ENCODE data around the gene CAMK2D. TPM values are rescaled to one million over a fixed set of nuclear protein-coding genes. Genes with fewer than 3 reads are reported as not detected.

Gene CAMK2D
- total RNA-seq, 1 experiment from 2014 or later: 32.1 TPM

DNA sequence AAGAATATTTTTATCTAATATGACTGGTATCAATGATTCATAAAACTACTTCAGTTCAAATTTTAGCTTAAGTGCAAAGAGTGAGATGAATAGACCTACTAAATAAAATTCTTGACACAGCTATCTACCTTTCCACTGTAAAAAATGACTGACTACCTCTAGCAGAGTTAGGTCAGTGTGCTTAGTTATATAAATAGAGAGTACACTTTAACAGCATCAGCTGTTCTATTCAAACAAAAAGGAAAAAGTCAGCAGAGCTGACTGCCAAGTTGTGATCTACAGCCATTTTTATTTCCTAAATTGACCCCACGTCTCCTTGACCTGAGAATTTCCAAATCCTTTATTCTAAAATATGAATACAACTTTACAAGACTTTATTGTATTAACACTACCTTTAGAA is 262.4 kb downstream of the CAMK2D start:
- intact Hi-C loops (cut with micrococcal nuclease): no loop called here

DNA sequence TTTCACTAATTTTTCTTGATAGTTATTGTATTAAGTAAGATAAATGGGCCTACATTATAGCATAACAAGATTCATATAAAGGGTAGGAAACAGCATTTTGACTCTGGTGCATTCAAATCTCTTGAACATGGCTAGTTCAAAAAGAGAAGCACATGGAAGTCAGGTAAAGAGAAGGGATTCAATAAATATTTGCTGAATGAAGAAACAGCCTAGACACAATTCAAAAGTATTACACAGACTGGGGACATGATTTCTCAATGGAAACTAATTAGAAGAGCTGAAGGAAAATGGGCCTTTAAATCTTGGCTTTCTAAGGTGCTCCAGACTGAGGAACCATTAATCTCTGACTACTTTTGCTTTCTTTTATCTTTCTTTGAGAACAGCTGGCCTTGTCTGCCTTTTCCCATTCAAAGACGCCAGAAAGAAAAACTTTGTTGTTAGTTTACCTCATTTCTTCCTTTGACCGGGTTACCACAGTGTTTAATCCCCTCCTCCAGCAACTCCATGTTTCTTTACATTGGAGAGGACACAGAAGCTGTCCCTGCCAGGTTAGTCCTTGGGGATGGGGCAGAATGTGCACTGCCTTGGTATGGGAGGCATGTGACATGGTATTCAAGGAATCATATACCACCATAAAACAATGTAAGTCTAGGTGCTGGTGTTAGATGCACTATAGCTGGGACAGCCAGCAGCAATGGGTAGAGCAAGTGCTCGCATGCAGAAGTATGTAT is 264.2 kb downstream of the CAMK2D start:
- intact Hi-C loops (cut with micrococcal nuclease): no loop called here

More for the DNA sequence above, 262.4 kb downstream of the CAMK2D start:
- H3K27me3 Mint-ChIP-seq (ENCODE audit: insufficient read depth, unreplicated experiment): no peaks in the 10 kb centered on the region
- DNase-seq (ENCODE audit: unreplicated experiment): no peak
- no peak overlapping the region for H3K27ac Mint-ChIP-seq (ENCODE audit: low read depth, unreplicated experiment)
- ChIA-PET POLR2A (interaction anchor here (1.0 to 2.0 kb wide), 2 partner anchors 31 to 262 kb away, joined by 3 to 9 read pairs; no protein-coding TSS in a partner anchor), CTCF (interaction anchor here (0.6 kb wide), 1 partner anchor 64 kb away, joined by 3 read pairs; no protein-coding TSS in a partner anchor)
- H3K4me1 Mint-ChIP-seq (ENCODE audit: insufficient read depth, unreplicated experiment): peaks cover 15% of the 10 kb centered on the region
- TF ChIP-seq, protein P1, sequence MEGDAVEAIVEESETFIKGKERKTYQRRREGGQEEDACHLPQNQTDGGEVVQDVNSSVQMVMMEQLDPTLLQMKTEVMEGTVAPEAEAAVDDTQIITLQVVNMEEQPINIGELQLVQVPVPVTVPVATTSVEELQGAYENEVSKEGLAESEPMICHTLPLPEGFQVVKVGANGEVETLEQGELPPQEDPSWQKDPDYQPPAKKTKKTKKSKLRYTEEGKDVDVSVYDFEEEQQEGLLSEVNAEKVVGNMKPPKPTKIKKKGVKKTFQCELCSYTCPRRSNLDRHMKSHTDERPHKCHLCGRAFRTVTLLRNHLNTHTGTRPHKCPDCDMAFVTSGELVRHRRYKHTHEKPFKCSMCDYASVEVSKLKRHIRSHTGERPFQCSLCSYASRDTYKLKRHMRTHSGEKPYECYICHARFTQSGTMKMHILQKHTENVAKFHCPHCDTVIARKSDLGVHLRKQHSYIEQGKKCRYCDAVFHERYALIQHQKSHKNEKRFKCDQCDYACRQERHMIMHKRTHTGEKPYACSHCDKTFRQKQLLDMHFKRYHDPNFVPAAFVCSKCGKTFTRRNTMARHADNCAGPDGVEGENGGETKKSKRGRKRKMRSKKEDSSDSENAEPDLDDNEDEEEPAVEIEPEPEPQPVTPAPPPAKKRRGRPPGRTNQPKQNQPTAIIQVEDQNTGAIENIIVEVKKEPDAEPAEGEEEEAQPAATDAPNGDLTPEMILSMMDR (IDR thresholded peaks at IDR 0.05; ENCODE audit: unreplicated experiment): no peak
- no peaks in the 10 kb centered on the region for H3K9me3 Mint-ChIP-seq (ENCODE audit: unreplicated experiment)
- H3K4me3 Mint-ChIP-seq (ENCODE audit: unreplicated experiment): no peak overlapping the region
- H3K36me3 Mint-ChIP-seq (ENCODE audit: insufficient read depth, unreplicated experiment): peaks cover 41% of the 10 kb centered on the region
- BruUV-seq (replicated peaks): no TSS peak

DNA sequence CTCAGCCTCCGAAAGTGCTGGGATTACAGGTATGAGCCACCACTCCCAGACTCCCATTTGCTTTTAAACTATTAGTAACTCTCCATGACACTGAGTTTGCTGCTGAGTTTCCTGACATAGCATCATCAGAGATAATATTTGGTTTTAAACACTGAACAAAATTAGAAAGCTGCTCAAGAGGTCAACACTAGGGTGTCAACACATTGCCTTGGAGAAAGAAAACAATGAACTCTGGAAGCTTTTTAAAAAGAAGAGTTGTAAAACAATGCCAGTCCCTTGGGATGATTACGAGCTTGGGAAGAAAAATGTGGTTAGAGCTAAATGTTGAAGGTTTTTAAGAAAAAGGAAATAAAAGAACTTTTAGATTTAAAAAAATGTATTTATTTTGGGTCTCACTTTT is 264.8 kb downstream of the CAMK2D start:
- Mint-ChIP-seq H3K9me3 (ENCODE audit: unreplicated experiment) (no peaks in the 10 kb centered on the region), H3K4me3 (ENCODE audit: unreplicated experiment) (no peak overlapping the region), H3K4me1 (ENCODE audit: insufficient read depth, unreplicated experiment) (peaks cover 6% of the 10 kb centered on the region), H3K27ac (ENCODE audit: low read depth, unreplicated experiment) (no peak overlapping the region), H3K36me3 (ENCODE audit: insufficient read depth, unreplicated experiment) (peaks cover 40% of the 10 kb centered on the region), H3K27me3 (ENCODE audit: insufficient read depth, unreplicated experiment) (no peaks in the 10 kb centered on the region)
- no peak for DNase-seq (ENCODE audit: unreplicated experiment)
- ChIA-PET CTCF (interaction anchor here (0.7 to 1.2 kb wide), 3 partner anchors 51 to 279 kb away, joined by 5 to 6 read pairs (median 5); no protein-coding TSS in a partner anchor), POLR2A (interaction anchor here (0.6 to 1.6 kb wide), 2 partner anchors 28 to 460 kb away, joined by 3 to 4 read pairs; no protein-coding TSS in a partner anchor)
- no TSS peak for BruUV-seq (replicated peaks)
- intact Hi-C loops (cut with micrococcal nuclease): no loop called here
- TF ChIP-seq, protein P1 (IDR thresholded peaks at IDR 0.05; ENCODE audit: unreplicated experiment): no peak

More for the DNA sequence above, 264.2 kb downstream of the CAMK2D start:
- no peak overlapping the region for H3K4me3 Mint-ChIP-seq (ENCODE audit: unreplicated experiment)
- peaks cover 8% of the 10 kb centered on the region for H3K4me1 Mint-ChIP-seq (ENCODE audit: insufficient read depth, unreplicated experiment)
- peaks cover 45% of the 10 kb centered on the region for H3K36me3 Mint-ChIP-seq (ENCODE audit: insufficient read depth, unreplicated experiment)
- H3K27me3 Mint-ChIP-seq (ENCODE audit: insufficient read depth, unreplicated experiment): no peaks in the 10 kb centered on the region
- POLR2A ChIA-PET: interaction anchor here (0.6 to 1.6 kb wide), 2 partner anchors 29 to 459 kb away, joined by 3 to 4 read pairs; no protein-coding TSS in a partner anchor
- TF ChIP-seq, protein P1 (IDR thresholded peaks at IDR 0.05; ENCODE audit: unreplicated experiment): no peak
- CTCF ChIA-PET: interaction anchor here (0.7 to 1.2 kb wide), 4 partner anchors 50 to 610 kb away, joined by 3 to 6 read pairs (median 5); no protein-coding TSS in a partner anchor
- no TSS peak for BruUV-seq (replicated peaks)
- H3K9me3 Mint-ChIP-seq (ENCODE audit: unreplicated experiment): no peaks in the 10 kb centered on the region
- DNase-seq (ENCODE audit: unreplicated experiment): no peak
- H3K27ac Mint-ChIP-seq (ENCODE audit: low read depth, unreplicated experiment): no peak overlapping the region

DNA sequence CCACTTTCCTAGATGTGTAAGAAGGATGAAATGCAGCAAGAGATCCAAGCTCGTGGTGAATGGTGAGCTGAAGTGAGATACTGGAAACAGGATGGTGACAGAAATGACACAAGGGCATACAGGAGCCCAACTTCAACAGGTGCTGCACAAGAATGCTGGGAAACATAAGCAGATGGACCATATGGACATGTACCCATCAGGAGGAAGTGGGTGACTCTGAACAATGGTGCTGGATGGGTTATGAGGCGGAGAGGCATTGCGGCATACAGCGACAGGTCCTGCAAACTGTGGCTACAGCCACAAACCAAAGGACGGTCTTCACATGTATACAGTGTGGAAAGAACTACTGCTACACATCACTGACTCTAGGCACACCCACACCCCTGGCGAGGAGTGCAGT is 265.7 kb downstream of the CAMK2D start:
- no peak overlapping the region for H3K27ac Mint-ChIP-seq (ENCODE audit: low read depth, unreplicated experiment)
- no TSS peak for BruUV-seq (replicated peaks)
- POLR2A ChIA-PET: no interaction called here
- TF ChIP-seq, protein P1 (IDR thresholded peaks at IDR 0.05; ENCODE audit: unreplicated experiment): no peak
- intact Hi-C loops (cut with micrococcal nuclease): no loop called here
- peaks cover 40% of the 10 kb centered on the region for H3K36me3 Mint-ChIP-seq (ENCODE audit: insufficient read depth, unreplicated experiment)
- H3K9me3 Mint-ChIP-seq (ENCODE audit: unreplicated experiment): no peaks in the 10 kb centered on the region
- DNase-seq (ENCODE audit: unreplicated experiment): no peak
- no peak overlapping the region for H3K4me3 Mint-ChIP-seq (ENCODE audit: unreplicated experiment)
- CTCF ChIA-PET: interaction anchor here (0.7 kb wide), 1 partner anchor 21 kb away, joined by 3 read pairs; no protein-coding TSS in a partner anchor
- no peaks in the 10 kb centered on the region for H3K27me3 Mint-ChIP-seq (ENCODE audit: insufficient read depth, unreplicated experiment)
- peaks cover 6% of the 10 kb centered on the region for H3K4me1 Mint-ChIP-seq (ENCODE audit: insufficient read depth, unreplicated experiment)

Data from MCF 10A (cell line).